HG03342 (cell line): ENCODE data around the gene GRIN3A.
A peak's percentile ranks its signal among the peaks of the same experiment; 100 is the strongest.

ENCODE experiments used
- ATAC-seq: cut with Tn5 transposase; IDR thresholded peaks from one replicate; pipeline ENCODE4 v1.9.1; 2021; ENCODE audit warnings: mild to moderate bottlenecking, moderate library complexity; ENCODE audit not compliant: unreplicated experiment

Gene GRIN3A

DNA sequence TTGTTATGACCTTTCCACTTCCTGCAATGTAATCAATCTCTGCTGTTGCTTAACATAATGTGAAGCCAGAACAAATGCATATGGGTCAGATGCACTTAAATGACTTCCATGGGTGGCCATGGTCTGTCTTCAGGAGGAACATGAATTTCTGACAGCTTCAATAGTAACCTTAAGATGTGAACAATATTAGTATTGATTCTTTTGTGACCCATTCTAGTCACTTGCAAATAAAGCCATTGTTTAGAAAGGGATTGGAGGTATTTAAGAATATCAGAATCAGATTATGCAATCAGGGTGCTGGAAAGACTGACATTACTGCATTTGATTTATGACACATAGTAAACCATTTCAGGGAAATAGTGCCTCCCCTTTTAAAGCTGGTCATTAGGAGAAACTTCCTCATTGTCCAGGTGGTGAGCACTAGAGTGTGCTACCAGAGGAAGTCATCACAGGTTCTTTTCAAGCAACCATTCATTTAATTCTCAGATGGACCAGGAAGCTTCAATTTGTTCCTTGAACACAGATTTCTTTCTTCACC lies 32.1 kb downstream of the GRIN3A start:
- ATAC-seq, result no peak

DNA sequence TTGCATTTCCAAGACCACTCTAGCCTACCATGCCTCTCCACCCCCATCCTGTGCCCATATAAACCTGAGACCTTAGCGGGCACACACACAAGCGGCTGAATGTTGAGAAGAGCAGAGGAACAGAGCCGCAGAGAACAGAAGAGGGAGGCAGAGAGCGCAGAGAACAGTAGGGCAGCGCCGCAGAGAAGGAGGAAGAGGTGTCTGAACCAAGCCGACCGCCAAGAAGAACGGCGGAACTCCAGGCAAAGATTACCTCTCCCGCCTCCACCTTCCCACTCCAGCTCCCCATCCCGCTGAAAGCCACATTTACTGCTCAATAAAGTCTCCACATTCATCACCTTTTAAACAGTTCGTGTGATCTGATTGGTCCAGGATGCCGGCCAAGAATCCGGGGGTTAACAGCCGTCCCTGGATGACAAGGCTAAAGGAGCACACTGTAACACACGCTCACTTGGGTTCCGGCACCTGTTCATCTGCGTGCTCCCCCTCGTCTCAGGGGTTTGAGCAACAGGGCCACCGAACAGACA lies 33.2 kb downstream of the GRIN3A start:
- ATAC-seq, result peak; percentile 51

DNA sequence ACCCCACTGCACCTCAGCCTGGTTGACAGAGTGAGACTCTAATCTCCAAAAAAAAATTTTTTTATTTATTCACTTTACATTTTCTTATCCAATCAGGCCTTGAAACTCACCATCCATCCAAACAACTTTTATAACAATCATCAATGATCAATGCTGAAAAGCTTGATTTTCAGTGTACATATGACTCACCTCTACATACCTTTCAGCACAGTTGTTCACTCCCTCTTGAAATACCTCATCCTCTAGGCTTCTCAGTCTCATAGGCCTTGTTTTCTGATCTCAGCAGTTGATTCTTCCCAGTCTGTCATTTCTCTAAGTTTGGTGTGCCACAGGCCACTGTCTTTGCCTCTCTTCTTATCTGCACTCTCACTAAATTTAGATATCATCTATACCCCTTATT lies 36.2 kb downstream of the GRIN3A start:
- ATAC-seq, result no peak

DNA sequence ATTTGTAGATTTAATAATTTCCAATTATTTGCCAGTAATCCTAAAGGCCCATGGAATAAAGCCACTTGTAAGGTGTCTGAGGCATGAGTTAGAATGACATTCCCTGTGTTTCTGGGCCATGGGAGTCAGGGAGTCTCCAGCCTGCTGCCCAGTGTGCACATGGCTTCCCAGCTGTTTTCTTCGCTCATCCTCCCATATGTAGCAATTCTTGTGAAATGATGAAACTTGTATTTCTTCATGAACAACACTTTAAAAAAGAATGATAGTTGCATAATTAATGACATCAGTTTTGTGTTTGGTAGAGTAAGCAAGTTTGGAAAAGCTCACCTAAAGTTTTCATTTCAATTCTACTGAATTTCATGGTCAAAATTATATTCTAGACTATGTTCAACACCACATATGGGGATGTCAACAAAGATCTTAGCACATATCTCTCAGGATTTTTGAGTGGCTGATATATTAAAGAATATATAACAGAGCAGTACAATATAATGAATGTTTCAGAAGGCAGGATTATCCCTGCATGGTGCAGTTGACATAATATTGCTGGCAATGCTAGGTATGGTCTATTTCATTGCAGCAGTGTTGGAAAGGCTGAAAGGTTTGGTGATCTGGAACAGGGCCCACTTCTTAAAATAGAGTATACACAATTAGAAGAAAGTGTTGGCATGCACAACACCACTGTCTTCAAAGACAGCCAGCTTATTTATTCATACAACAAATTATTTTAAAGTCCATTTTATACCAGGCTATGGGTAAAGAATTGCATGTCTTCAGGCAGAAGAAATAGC lies 44.7 kb downstream of the GRIN3A start:
- ATAC-seq, result no peak

DNA sequence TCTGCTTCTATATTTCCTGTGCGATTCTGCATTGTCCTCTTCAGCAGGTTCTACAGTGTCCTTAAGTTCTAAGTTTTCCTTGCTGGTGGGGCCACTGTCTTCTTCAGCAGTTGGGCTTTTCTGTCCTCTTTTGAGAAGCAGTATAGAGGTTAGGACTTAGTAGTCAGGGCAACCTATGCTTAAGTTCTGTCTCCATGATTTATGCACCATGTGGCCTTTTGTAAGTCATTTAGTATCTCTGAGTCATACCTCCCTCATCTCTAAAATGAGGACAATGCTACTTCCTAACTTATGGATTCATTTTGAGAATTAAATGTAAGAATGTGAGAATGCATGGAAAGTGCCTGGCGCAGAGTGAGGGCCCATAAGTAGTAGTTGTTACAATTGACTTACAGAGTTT lies 46.8 kb downstream of the GRIN3A start:
- no peak for ATAC-seq

DNA sequence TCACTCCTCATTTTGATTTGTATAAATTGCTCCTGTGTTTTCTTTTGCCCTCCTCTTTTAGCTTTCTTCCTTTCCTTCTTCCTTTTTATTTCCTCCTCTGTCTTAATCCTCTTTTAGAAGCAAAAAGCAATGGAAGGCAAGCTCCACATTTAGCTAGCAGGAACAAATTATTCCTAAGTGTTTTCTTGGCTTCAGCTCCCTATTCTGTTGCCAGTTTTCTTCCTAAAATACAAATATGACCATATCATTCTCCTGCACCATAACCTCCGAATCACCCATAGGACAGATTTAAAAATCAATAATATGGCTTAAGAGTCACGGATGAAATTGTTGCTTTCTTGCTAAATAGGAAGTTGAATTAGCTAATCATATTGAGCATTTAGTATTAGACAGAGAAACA lies 49.4 kb downstream of the GRIN3A start:
- ATAC-seq, result no peak

DNA sequence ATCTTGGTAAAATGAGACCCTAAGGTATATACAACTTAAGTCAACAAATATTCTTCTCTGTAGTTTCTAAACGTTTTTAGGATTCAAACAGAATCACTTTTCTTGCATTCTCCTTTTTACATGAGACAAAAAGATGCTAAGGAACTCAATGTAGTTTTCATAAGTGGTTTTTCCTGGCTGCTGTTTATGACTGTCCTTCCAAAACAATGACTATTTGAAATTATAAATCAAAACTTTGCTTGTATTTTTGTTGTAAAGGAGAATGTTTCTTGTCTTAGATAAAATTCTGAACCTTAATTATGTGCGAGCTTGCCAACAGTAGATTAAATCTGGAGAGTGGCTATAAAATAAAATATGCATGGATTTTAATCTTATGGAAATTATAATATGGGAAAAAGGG lies 53.8 kb downstream of the GRIN3A start:
- ATAC-seq, result no peak

DNA sequence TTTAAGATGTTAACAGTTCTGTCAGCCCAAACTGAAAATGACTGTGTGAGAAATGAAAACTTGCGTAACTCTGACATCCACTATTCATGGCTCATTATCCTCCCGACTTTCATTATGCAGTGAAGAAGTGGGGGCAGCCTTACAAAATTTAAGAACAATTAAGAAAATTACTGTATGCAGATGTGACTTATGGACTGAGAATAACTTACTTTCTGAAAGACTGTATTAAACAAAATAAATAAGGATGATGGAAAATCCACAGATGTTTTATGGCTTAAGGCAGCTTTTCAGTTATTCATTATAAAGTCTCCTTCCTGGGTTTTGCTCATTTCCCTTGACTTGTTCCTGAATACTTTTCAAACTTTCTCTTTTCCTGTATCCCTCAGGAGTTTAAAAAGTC lies 55.2 kb downstream of the GRIN3A start:
- ATAC-seq, result no peak

DNA sequence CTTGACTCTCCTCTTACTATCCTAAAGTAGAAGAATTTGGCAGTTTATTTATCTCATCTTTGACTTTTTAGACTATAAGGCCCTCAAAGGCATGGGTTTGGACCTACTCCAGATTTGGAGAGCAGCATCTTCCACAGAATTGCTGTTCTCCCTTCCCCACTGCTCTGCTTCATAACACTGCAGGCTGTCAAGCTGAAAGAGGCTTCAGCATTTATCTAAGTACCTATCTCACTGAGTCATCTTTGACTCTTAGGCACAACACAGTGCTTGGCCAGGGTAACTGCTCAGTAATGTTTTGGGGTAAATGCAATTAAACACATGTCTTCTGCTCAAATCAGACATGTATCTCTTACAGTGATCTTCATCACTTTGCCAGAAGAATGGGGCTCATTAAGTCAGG lies 60.6 kb downstream of the GRIN3A start:
- ATAC-seq, result no peak

DNA sequence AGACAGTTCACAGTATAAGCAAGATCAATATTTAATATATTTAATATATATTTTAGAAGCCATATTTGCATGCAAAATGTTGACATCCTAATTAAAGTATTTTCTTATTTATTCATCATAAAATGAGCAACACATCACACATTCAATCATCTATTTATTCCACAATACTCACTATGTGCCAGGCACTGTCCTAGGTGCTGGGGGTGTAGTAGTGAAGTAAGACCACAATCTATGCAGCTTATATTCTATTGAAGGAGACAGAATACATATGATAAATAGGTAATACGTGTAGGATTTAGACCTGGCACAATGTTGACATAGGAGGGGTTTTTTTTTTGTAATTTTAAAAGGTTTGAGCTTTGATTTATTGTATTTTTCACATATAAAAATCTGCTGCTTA lies 63.1 kb downstream of the GRIN3A start:
- no peak for ATAC-seq

DNA sequence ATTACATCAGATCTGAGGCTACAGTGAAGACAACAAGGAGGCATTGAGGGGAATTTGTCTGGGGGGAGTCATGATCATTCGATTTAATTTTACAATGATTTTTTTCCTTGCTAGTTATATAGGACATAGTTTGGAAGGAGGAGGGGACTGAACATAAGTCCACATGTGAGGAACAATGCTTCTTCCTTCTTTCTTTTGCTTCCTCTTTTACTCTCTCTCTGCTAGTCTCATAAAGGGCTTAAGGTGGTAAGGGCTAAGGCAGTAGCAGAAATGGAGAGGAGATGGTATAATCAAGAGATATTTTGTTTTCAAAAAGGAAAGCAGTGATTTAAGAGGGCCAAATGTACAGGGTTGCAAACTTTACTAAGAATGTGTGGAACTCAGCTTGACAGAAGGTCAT lies 64.3 kb downstream of the GRIN3A start:
- no peak for ATAC-seq

DNA sequence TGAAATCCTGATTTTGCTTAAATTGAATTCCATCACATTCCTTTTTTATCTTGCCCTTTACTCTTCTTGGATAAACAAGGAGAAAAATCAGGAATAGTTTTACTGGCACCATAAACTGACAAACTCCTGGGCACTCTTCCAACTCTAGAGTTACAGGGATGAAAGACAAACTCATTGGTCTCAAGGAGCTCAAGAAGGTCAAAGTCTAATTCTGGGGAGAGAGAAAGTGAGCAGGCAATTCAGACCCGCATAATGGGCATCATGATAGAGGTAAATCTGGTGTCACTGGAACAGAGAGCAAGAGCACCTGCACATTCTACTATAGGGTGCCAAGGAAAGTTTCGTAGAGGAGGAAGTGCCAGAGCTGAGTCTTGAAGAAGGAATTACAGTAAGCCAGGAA lies 64.8 kb downstream of the GRIN3A start:
- no peak for ATAC-seq

DNA sequence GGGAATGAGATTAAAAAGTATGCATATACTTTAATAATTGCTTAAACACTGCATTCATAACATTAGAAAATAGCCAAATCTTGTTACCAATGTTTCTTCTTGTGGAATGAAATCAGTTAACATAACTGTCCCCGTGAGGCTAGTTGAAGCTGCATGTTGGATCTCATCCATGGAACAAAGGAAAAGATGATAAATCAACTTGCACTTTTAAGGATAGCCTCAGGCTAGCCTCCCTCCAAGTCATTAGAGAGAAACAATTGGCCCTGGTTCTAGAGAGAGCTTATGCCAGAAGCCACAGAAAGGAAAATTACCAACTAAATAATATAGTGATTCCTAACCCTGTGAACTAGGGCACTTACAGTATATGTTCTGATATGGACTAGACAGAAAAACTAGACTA lies 66.9 kb downstream of the GRIN3A start:
- ATAC-seq, result no peak

DNA sequence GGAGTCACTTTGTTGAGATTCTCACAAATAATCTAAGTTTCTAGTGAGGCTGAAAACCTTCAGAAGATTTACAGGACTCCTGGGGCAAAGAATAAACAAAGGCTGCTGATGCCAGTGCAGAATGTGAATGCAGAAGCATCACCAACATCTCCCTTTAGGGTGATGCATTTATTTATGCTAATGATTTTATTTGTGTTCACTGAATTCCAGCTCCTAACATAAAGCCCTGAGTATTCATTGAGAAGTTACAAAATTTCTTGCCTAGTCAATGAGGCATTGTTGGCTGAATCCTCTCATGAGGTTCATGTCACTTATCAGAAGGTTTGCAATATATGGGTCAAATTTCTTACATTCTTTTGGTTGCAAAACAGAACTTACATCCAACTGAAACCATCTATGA lies 70.0 kb downstream of the GRIN3A start:
- no peak for ATAC-seq

DNA sequence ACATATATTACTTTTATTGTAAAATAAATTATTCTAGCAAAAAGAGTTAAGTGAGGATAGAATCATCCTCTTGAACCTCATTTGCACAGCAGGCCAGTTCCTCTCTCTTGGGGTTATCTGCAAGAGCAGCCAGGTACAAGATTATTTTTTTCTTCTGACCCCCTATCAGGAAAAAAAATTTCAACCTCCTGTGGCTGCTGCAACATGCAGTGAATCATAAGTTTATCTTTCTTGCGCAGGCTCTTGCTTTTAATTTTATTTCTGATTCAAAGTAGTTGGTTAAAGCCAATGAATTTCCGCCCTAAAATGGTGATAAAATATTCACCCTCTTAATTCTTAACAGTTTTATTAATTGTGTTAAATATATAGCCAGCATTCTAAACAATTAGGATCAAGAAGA lies 74.0 kb downstream of the GRIN3A start:
- ATAC-seq, result no peak

DNA sequence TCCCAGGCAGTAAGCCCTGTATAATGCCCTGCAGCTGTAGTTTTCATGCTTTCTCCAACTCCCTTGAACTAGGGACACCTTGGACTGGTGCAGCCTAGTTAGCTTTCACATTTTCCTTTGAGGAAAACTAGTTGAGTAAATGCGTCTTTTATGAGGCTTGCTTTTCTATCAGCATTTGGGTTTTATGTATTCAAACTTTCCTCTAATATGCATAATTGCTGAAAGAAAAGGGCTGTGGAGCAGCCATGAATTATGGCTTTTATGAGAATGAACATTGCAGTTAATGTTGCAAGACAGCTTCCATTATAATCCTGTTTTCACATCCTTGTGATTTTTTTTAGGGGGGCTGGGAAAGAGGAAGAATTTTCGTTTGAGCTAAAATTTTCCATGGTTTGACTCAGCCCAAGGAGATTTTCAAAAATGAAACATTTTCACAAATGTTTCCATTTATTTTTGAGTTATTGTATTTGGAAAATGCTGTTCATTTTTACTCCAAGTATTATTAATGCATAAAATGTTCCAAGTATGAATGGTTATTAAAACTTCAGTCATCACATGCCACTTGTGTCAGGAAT lies 85.8 kb downstream of the GRIN3A start:
- ATAC-seq, result no peak

DNA sequence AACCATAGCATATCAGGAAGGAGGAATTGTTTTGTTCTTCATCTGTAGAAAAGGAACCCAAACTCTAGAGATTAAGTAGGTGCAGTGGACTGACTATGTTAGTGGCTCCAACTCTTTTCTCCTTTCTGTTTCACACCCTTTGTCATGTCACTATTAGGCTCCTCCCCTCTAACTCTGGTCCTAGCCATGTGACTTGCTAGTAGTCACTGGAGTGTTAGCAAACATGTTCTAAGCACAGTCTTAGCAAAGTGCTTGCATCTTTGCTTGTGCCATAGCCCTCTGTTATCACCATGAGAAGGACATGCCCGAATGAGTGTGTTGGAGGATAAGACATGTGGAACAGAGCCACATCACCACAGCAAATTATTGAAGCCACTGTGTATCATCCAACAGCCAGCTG lies 88.3 kb downstream of the GRIN3A start:
- peak; percentile 89 for ATAC-seq

DNA sequence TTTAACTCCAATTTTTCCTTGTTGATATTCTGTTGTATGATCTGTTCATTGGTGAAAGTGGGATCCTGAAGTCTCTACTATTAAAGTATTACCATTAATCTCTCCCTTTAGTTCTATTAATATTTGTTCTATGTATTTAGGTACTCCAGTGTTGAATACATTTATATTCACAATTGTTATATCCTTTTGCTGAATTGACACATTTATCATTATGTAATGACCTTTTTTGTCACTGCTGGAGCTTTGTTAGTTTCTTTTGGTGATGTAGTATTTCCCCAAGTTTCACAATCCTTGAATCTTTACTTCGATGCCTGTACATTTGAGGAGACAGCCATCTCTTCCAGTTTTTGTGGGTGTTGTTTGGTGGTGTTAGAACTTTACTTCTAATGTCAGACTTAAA lies 90.0 kb downstream of the GRIN3A start:
- no peak for ATAC-seq

DNA sequence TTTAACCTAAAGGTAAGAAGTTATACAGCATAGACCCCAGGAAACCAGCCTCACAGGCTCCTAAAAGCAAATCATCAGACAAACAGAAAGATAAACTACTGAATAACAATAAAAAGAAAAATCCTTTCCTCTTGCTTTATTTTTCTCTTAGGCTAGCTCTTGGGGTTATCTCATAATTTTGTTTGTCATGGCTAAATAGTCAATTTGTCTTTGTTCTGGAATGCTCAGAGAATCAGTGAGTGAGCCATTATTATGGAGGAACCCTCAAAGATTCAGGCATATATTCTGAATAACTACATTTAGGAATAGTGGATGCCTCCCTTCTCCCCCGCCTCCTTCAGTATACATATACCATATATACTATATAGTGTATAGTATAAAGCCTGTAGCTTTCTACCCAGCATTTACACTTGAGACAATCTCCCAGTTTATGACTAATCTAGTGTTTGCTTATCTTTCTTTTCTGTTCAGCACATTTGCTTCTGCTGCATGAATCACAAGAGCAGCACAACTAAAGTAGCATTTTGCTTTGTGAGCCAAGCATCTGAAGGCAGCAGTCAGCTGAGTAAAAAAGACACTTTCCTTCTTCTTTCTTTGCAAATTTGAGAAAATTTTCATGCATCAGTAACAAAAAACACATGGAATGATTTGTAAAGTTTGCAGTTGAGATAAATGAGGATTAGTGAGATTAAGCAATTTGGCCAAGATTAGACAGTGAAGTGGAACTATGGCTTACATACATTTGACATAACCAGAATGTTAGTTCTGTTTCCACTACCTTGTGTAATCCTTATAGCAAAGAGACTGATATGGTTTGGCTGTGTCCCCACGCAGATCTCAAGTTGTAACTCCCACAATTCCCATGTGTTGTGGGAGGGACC lies 98.4 kb downstream of the GRIN3A start:
- no peak for ATAC-seq

DNA sequence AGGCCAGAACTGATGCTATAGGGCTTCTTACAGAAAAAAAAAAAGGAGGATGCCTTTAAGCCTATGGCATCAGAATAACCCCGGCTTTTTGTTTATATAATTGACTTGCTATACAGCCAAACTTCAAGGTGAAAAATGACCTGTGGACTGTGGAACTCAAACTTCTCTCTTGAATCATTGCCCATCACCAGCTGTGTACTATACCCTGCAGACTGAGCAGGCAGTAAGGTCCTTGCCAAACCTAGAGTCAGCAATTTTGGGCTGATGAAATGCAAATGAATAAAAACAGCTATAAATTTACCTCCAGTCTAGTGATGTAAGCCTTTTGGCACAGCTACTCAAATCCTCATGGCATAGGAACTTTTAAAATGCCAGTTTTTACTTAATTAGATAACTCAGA lies 99.1 kb downstream of the GRIN3A start:
- ATAC-seq, result no peak

DNA sequence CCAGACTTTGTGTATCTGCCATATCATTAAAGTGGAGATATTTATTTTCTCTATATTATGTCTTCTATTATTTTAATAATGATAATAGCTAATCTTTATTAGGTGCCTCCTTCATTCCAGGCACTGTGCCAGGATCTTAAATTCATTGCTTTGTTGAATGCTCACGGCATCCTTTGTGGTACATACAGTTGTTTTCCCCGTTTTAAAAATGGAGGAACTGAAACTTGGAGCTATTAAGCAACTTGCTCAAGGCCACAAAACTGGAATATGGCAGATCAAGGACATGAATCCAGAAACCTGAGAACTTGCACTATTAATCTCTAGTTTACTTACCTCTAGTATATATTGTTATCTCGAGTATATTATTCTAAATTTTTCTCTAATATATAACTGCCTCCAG lies 102.2 kb downstream of the GRIN3A start:
- ATAC-seq, result no peak
